Posterior vena cava (tissue), 2 donors: ENCODE measurements around the gene RAB25. TPM values are rescaled to one million over a fixed set of nuclear protein-coding genes. Genes with fewer than 3 reads are reported as not detected.
"Not testable (repeated sequence)": the region's sequence is repeated elsewhere in the genome, so short reads cannot be mapped to it uniquely, and the experiment has no call there.

Experiments used
- DNase-seq: peaks from one replicate; pipeline ENCODE4 v3.0.0-alpha.2; 2020; ENCODE audit warnings: low spot score
- intact Hi-C, 2 donors: fragments of 100-400 bp; cut with DNase I; formaldehyde crosslinking; loops; one replicate each; pipeline versions ENCODE4 v1.14.1 to v1.14.2; 2022 to 2023
- long read RNA-seq, 2 donors: library from polyadenylated mRNA; unstranded; transcript quantifications; one replicate each; pipeline ENCODE4 v2.0.0, GENCODE V29; 2020 to 2021
- total RNA-seq, 2 donors: library from RNA; stranded (reverse); fragmentation: NEBNext Ultra II Directional; extraction: Animal tissue kit (Norgen Biotek cat#: 25700); gene quantifications; one replicate each; pipeline ENCODE4 v1.2.1, GENCODE V29; 2021
- donor health status: DM: yes; HTN: yes; CAD: no.
- donor health status: DM: yes; HTN: yes; CAD: no.

RAB25 gene
- total RNA-seq, result not detected
- long read RNA-seq, donor 1, result 0 reads
- long read RNA-seq, donor 2, result 0 reads

- intact Hi-C loops, result no loop called here
- no peak for DNase-seq
These were observed at the start of gene RAB25 for GRCh38 chr1:156060937-156061636. RAB25 (plus strand) TSS chr1:156061160; CDS start chr1:156061401, 241 bp downstream.

- intact Hi-C loops, result no loop called here
These were observed 48.7 kb upstream of the RAB25 start for GRCh38 chr1:156012051-156012817.

GRCh38 chr1:156014829-156015228 lies 46.1 kb upstream of the RAB25 start:
- intact Hi-C loops, result no loop called here
- no peak for DNase-seq

More at GRCh38 chr1:156012051-156012817, 48.7 kb upstream of the RAB25 start:
- no peak for DNase-seq

GRCh38 chr1:156019946-156020292 lies 41.0 kb upstream of the RAB25 start:
- intact Hi-C loops, result no loop called here
- DNase-seq, result no peak

- DNase-seq, result peak; percentile 95
- intact Hi-C loops, result no loop called here
These were observed 40.5 kb upstream of the RAB25 start, which contains the start of gene SSR2 for GRCh38 chr1:156020293-156021092. SSR2 (minus strand) TSS chr1:156020951; CDS start chr1:156020167, 784 bp downstream.

GRCh38 chr1:156021093-156021428 lies 39.9 kb upstream of the RAB25 start:
- DNase-seq, result no peak
- intact Hi-C loops, result no loop called here

- DNase-seq, result no peak
These were observed 39.0 kb upstream of the RAB25 start for GRCh38 chr1:156021954-156022353.

GRCh38 chr1:156024801-156025200 lies 36.2 kb upstream of the RAB25 start:
- no peak for DNase-seq
- intact Hi-C loops, result no loop called here

More at GRCh38 chr1:156021954-156022353, 39.0 kb upstream of the RAB25 start:
- intact Hi-C loops, result no loop called here

- no peak for DNase-seq
- intact Hi-C loops, result no loop called here
These were observed 35.1 kb upstream of the RAB25 start for GRCh38 chr1:156025876-156026275.

GRCh38 chr1:156026588-156026987 lies 34.4 kb upstream of the RAB25 start:
- intact Hi-C loops, result no loop called here
- no peak for DNase-seq

GRCh38 chr1:156033011-156033410 lies 27.9 kb upstream of the RAB25 start:
- no peak for DNase-seq
- intact Hi-C loops, result no loop called here

GRCh38 chr1:156034991-156035390 lies 26.0 kb upstream of the RAB25 start:
- DNase-seq, intact Hi-C loops: not testable (repeated sequence)

- intact Hi-C loops, result no loop called here
- no peak for DNase-seq
These were observed 18.1 kb upstream of the RAB25 start for GRCh38 chr1:156042828-156043227.

- no peak for DNase-seq
- intact Hi-C loops, result no loop called here
These were observed 15.9 kb upstream of the RAB25 start for GRCh38 chr1:156045076-156045475.

- intact Hi-C loops, result no loop called here
- DNase-seq, result no peak
These were observed 12.2 kb upstream of the RAB25 start for GRCh38 chr1:156048663-156049258.

GRCh38 chr1:156050376-156050775 lies 10.6 kb upstream of the RAB25 start:
- DNase-seq, result no peak
- intact Hi-C loops, result no loop called here

- intact Hi-C loops, result no loop called here
- no peak for DNase-seq
These were observed 9.8 kb upstream of the RAB25 start for GRCh38 chr1:156051011-156051725.

GRCh38 chr1:156052862-156053767 lies 7.8 kb upstream of the RAB25 start:
- peak; percentile 88 for DNase-seq
- intact Hi-C loops, result no loop called here
